ENCODE results near the gene AGXT2. TPM values are rescaled to one million over a fixed set of nuclear protein-coding genes. Genes with fewer than 3 reads are reported as not detected.

Gene AGXT2
- total RNA-seq, 1 donor from 2014 or later, result not detected

DNA sequence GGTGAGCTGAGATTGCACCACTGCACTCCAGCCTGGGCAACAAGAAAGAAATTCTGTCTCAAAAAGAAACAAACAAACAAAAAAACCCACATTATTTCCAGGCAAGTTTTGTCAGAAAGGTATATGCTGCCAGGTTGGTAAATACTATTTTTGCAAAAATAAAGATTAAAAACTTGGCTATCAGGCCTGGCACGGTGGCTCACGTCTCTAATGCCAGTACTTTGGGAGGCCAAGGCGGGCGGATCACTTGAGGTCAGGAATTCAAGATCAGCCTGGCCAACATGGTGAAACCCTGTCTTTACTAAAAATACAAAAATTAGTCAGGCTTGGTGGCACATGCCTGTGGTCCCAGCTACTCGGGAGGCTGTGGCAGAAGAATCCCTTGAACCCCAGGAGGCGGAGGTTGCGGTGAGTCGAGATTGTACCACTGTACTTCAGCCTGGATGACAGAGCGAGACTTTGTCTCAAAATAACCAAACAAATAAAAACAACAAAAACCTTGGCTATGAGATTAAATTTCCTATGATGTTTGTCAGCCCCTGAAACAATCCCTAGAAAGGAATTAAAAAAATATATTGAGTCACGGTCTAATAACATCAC, 22.7 kb downstream of the AGXT2 start:
- ATAC-seq (ENCODE audit: poor library complexity) (no peak), DNase-seq (no peak)
- intact Hi-C loops (cut with DNase I), result no loop called here

DNA sequence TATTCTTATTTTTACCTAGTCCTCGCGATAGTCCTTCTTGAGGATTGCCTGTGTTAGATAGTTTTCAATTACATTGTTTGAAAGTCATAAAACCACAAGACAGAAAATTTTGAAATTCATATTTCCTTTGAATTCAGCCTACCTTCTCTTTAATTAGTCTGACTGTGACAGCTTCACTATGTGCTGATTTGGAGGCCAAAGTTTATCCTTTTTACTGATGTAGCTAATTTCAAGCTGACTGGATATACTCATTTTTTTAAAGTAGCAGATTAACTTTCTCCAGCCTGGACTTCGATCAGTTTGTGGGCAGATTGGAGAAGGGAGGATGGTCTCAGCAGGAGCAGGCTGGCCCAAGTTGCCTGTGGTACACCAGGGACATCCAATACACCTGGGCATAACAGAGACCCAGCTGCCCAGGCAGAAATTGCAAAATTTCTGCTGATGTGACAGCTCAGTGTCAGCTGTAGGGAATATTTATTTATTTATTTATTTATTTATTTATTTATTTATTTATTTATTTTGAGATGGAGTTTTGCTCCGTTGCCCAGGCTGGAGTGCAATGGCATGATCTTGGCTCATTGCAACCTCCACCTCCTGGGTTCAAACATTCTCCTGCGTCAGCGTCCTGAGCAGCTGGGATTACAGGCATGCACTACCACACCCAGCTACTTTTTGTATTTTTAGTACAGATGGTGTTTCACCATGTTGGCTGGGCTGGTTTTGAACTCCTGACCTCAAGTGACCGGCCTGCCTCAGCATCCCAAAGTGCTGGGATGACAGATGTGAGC, 24.2 kb downstream of the AGXT2 start:
- intact Hi-C loops (cut with DNase I), result no loop called here
- DNase-seq, result no peak
- no peak for ATAC-seq (ENCODE audit: poor library complexity)

DNA sequence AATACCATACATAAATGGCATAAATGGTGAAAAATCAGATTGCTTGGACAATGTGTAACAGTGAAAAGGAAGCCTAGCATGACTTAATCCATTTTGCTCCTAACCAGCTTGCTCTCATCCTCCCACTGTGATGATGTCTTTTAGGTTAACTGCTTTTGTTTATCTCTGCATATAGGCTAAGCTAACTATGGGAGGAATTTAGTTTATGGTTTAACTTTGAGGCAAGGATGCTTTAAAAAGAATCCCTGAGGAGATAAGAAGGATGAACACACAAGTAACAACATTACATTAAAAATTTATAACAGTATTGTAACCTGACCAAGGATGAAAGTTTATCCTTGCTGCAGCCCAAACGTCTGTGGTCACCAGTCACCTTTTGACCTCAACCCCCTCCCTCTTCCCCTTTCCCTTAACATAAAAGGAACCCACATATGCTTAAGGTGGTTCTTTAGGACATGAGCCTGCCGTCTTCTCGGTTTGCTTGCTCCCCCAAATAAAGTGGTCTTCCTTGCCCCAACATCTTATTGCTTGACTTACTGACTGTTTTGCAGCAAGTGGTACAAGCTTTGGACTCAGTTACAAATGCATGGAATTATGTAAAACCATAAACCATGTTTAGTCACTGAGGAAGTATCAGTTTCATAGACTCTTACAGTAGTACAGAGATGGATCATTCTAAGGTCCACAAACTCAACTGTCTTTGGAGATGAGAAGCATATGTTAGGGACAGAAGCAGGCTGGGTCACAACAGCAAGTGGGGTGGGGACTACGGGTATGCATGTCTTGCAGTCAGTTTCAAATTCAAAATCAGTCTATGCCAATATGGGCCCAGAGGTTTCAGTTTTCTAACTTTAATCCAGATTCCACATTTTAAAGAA, 31.3 kb downstream of the AGXT2 start:
- ATAC-seq (ENCODE audit: poor library complexity), result no peak
- intact Hi-C loops (cut with DNase I), result no loop called here

DNA sequence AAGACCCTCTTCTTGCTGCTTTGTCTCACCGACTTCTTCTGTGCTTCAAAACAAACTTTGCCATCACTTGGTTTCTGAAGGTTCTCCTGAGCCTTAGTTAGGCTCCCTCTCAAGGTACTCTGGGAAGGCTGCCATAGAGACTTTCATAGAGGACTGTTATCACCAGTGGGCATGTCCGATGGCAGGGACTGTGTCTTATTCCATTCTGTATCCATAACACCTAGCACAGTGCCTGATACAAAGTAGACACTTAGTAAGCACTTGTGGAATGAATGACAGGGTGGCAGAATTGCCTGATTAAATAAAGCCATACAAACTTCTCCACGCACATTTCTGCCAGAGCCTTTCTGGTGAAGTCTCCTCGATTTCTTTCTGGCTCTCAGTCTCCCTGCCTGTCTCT, 32.7 kb downstream of the AGXT2 start:
- no peak for DNase-seq
- ATAC-seq (ENCODE audit: poor library complexity), result peak; percentile 68
- intact Hi-C loops (cut with DNase I), result no loop called here

More for the DNA sequence above, 31.3 kb downstream of the AGXT2 start:
- no peak for DNase-seq

DNA sequence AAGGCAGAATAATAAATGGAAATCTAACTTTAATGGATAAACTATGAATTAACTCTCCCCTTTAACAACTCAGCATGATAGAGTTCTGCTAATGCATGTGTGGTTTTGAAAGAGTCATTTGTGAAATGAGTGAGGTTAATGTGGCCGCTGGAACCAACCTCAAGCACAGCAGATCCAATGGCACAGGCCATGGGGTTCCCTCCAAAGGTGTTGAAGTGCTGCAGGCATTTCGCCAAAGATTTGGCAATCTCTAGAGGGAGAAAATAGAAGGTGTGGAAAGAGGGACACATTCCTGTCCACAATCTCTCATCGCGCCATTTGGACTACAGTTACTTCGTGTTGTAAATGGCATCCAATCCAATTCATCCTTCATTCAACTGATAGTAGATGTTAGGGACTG, 35.0 kb downstream of the AGXT2 start:
- ATAC-seq (ENCODE audit: poor library complexity) (peak; percentile 96), DNase-seq (peak; percentile 65)
- intact Hi-C loops (cut with DNase I), result no loop called here

DNA sequence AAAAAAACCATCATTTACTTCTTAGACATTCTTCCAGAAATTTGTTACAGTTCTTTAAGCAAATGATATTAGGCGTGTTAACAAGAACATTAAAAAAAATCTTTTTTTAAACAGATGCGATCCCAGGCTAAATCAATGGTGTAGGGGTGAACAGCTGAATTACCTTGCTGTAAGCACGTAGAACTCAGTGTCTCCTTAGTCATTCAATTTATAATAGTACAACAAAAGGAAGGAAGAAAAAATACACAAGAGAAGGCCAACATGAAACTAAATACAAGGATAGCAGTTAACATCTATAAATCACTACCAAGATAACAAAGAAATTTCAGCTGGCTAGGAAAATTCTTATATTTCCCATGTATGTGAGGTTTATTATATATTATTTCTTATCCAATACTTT, 35.4 kb downstream of the AGXT2 start:
- no peak for ATAC-seq (ENCODE audit: poor library complexity)
- no peak for DNase-seq
- intact Hi-C loops (cut with DNase I), result no loop called here

DNA sequence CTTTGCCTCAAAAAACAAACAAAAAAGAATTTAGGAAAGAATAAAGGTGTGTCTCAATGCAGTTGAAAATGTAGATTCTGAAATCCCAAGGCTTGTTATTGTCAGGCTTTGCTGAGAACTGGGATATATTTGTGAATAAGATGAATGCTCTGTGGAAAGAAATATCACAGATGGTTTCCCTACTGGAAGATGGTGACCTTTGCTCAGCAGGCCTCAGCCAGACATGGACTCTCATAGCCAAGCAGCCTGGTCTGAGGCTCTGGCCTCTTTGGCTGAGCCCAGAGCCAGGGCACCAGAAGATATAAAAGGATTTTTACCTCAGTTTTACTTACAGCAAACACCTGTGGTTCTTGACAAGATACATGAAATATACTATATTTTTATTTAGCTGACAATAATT, 37.1 kb downstream of the AGXT2 start:
- DNase-seq (no peak), ATAC-seq (ENCODE audit: poor library complexity) (no peak)
- intact Hi-C loops (cut with DNase I), result no loop called here

DNA sequence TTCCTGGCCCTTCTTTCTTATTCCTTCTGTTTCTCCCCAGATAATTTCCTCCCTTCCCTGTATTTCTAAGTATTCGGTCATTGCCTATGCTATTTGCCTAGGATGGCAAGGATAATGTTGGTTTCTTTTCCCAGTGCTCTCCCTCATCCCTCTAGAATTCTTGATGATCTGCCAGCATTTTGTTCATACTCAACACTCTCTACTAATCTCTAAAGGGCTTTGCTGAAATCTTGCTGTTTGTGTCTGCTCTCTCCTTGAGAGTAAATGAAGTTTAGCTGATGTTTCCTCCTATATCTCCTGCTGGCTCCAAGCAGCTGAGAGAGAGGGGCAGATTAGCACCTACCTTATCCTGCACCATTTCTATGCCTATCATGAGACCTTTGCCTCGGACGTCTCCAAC, 38.1 kb downstream of the AGXT2 start:
- ATAC-seq (ENCODE audit: poor library complexity), result peak; percentile 45
- intact Hi-C loops (cut with DNase I), result loop anchor here (10.0 kb wide), 1 partner anchor 525 kb away; no protein-coding TSS in a partner anchor
- DNase-seq, result no peak

DNA sequence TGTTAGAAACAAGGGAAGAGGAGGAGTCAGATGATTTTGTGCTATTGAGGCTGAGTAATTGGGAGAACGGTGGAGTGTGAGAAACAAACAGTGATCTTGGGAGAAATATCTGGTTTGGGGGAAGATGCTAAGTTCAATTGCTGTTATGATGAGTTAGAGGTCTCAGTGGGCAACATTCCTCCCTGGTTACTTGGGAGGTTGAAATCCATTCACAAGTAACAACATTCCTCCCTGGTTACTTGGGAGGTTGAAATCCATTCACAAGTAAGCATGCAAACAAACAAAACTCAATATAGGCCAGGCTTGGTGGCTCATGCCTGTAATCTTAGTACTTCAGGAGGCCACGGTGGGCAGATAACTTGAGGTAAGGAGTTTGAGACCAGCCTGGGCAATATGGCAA, 38.7 kb downstream of the AGXT2 start:
- ATAC-seq (ENCODE audit: poor library complexity) (no peak), DNase-seq (no peak)
- intact Hi-C loops (cut with DNase I), result loop anchor here (10.0 kb wide), 1 partner anchor 524 kb away; no protein-coding TSS in a partner anchor

DNA sequence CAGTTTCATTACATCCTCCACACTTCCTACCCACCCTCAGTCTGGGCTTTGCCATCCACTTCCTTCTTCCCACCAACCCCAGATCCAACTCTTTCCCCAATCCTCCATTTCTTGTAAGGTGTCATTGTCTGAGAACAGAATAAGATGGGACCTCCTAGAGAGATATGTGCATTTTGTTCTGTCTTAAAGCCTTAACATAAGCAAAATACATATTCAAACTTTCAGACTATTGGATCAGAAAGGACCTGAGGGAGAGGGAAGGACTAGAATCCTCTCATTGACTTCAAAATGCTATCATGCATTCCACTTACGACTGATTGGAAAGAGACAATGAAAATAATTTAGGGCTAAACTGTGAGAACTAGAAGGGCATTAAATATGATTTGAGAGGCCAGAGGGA, 43.0 kb downstream of the AGXT2 start:
- DNase-seq, result no peak
- intact Hi-C loops (cut with DNase I), result loop anchor here (10.0 kb wide), 1 partner anchor 520 kb away; no protein-coding TSS in a partner anchor
- ATAC-seq (ENCODE audit: poor library complexity), result no peak

DNA sequence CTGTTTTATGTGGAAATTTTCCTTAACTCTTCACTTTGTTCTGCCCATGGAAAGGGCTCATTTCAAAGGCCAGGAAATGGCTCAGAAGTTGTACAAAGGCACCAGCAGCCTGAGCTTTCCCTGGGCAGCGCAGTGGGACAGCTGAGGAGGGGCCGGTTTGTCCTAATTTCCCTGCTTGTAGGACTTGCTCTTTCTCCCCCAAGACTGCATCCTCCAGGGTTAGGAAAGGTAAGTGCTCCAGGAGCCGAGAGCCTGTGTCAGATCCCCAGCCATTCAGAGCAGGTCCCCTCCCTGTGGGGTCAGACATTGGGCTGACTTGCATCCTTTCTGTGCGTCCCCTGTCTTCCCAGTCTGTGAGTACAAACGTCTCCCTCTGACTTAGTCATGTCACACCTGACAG, 43.5 kb downstream of the AGXT2 start:
- no peak for ATAC-seq (ENCODE audit: poor library complexity)
- intact Hi-C loops (cut with DNase I), result loop anchor here (10.0 kb wide), 1 partner anchor 519 kb away; no protein-coding TSS in a partner anchor
- no peak for DNase-seq

DNA sequence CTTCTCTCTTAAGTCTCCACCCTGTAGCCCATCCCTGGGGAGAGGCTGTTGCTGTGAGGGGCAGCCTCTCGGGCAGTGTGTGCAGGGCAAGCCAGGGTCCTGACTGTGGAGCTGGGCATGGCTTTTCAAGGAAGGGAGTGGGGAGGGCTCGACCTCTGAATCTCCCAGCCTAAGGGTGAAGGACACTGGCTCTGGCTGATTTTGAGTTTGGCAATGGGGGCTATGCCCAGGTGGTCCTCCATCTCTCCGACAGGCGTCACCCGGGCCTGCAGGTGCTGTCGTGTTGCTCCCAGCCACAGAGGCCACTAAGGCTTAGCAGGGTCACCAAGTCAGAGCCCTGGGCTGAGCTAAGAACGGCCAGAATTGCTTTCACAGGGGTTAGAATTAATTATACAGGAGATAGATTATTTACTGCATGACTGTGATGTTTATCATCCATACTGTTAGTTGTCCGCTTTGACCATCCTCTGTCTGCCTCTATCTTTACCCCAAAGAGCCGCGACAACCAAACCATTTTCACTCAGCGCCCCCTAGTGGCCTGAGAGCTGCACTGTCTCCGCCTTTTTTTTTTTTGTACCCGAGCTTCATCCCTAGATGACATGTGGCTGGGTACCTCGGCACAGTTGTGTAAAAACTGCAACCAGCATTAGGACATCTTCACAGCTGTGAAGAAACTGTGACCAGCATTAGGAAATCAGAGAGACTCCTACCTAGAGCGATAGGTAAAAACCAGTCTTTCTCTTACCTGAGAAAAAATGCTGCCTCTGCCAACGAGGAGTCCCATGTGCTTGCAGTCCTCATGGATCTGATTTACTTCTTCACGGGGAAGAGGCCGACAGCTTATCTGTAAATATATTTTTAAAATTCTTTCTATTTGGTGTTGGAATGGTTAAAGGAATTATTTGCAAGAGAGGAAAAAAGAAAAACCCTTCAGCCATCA, 44.5 kb downstream of the AGXT2 start:
- ATAC-seq (ENCODE audit: poor library complexity) (peak; percentile 67), DNase-seq (peak; percentile 48)
- intact Hi-C loops (cut with DNase I), result loop anchor here (10.0 kb wide), 1 partner anchor 518 kb away; no protein-coding TSS in a partner anchor

DNA sequence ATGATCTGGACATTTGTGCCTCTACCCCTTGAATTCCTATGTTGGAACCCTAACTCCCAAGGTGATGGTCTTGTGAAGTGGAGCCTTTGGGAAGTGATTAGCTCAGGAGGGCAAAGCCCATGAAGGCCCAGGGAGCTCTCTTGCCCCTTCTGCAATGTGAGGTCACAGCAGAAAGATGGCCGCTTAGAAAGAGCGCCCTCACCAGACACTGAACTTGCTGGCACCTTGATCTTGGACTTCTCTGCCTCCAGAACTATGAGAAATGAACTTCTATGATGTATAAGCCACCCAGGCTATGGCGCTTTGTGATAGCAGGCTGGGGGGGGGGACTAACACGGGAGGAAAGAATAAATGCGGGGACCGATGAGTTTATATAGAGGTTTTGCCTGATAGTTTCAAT, 45.3 kb downstream of the AGXT2 start:
- DNase-seq, result no peak
- intact Hi-C loops (cut with DNase I), result loop anchor here (10.0 kb wide), 1 partner anchor 518 kb away; no protein-coding TSS in a partner anchor
- no peak for ATAC-seq (ENCODE audit: poor library complexity)

DNA sequence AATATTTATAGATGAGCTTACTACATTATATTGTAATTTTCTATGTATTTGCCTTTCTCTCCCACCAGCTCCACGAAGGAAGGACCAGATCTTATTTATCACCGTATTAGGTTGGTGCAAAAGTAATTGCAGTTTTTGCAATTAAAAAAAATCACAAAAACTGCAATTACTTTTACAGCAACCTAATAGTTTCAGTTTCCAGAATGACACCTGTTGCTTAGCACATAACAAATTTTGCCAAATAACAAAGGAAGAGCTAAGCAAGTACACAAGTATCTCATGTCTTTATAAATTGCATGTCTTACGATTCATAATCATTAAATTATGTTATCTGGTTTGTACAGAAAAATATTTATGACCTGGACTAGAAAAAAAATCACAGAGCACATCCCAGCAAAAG, 45.9 kb downstream of the AGXT2 start:
- DNase-seq, result no peak
- intact Hi-C loops (cut with DNase I), result loop anchor here (10.0 kb wide), 1 partner anchor 517 kb away; no protein-coding TSS in a partner anchor
- no peak for ATAC-seq (ENCODE audit: poor library complexity)

DNA sequence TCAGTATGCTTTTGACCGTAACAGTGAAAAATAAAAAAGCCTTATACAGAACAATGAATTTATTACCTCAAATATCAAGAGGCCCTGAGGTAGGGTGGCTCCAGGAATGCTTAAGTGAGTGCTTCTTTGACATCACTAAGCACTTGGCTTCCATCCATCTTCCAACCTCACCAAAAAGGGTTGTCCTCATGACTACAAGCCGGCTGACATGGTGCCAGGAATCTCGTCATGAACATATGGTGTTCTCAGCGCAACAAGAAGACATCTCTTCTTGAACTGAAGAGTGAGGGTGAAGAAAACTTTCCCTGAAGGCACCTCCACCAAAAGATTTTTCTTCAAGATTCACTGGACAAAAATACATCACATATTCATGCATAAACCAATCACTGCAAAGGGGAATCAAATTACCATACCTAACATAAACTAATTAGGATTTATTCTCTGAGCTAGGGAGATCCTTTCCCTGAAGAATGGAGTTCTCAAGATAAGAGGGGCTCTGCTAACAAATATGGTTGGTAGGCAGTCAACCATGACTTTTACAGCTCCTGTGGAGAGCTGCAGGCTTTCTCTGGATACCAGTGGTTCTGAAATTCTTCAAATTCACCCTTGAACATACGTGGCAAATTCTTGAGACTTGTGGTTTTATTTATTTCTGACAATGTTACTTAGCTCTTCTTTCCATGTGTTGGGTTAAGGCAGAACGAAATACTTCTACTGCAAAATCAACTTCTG, 49.5 kb downstream of the AGXT2 start:
- DNase-seq (no peak), ATAC-seq (ENCODE audit: poor library complexity) (no peak)
- intact Hi-C loops (cut with DNase I), result no loop called here

DNA sequence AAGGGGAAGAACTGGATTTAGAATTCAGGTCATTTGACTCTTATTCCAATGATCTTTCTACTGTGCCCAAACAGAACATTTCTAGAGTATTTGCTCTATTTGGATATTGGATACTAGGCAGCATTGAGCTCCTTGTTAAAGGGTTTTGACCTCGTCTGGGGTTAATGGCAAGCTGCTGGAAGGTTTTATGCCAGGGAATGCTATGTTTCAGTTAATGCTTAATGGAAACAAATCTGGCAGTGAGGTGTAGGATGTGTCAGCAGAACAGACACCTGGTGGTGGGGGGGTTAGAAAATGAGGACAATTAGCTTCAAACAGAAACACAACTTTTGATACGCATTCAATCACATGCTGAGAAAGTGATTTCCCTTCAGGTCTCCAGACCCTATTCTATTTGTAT, 51.5 kb downstream of the AGXT2 start:
- ATAC-seq (ENCODE audit: poor library complexity), result no peak

DNA sequence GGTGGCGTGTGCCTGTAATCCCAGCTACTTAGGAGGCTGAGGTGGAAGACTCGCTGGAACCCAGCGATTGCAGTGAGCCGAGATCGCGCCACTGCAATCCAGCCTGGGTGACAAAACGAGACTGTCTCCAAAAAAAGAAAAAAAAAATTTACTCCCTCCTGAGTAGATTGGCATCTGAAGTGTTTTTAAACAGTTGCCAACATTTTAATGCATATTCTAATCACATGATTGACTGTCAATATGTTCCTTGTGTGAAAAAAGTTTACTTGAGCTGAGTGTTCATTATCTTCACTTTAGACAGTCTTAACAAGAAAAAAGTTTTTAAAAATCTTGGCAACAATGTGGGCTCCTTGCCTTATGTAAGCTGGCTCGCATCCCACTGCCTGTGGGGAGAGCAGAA, 53.8 kb downstream of the AGXT2 start:
- ATAC-seq (ENCODE audit: poor library complexity), result no peak
- intact Hi-C loops (cut with DNase I), result no loop called here

More for the DNA sequence above, 51.5 kb downstream of the AGXT2 start:
- DNase-seq, result no peak
- intact Hi-C loops (cut with DNase I), result no loop called here

More for the DNA sequence above, 53.8 kb downstream of the AGXT2 start:
- DNase-seq, result no peak
